HG03575 (cell line): ENCODE measurements around the gene ARR3.
"Not testable (repeated sequence)": the region's sequence is repeated elsewhere in the genome, so short reads cannot be mapped to it uniquely, and the experiment has no call there.

Experiments used
- ATAC-seq: cut with Tn5 transposase; IDR thresholded peaks from one replicate; pipeline ENCODE4 v1.9.1; 2021; ENCODE audit not compliant: unreplicated experiment, insufficient number of reproducible peaks, low FRiP score; ENCODE audit errors: extremely low read depth

ARR3 gene

DNA sequence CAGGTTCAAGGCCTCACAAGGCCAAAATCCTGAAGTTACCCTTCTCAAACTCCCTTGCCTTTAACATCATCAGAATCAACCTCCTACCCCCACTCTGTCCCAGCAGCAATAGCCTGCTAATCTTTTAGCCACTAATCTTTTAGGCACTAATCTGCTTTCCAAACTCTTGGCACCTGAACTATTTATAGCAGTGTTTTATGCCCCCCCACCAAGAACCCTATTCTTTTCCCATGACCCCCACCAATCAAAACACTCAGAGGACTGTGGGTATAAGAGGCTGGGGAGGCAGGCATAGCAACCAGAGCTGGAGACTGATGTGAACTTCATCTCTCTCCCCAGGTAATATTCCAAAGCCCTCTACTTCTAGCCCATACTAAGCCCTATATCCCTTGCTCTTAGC is at the start of gene ARR3:
ARR3 (plus strand) TSS at position 301 of the 400 bp plus-strand sequence. CDS start 1,052 bp downstream, outside the sequence.
- ATAC-seq = no peak

DNA sequence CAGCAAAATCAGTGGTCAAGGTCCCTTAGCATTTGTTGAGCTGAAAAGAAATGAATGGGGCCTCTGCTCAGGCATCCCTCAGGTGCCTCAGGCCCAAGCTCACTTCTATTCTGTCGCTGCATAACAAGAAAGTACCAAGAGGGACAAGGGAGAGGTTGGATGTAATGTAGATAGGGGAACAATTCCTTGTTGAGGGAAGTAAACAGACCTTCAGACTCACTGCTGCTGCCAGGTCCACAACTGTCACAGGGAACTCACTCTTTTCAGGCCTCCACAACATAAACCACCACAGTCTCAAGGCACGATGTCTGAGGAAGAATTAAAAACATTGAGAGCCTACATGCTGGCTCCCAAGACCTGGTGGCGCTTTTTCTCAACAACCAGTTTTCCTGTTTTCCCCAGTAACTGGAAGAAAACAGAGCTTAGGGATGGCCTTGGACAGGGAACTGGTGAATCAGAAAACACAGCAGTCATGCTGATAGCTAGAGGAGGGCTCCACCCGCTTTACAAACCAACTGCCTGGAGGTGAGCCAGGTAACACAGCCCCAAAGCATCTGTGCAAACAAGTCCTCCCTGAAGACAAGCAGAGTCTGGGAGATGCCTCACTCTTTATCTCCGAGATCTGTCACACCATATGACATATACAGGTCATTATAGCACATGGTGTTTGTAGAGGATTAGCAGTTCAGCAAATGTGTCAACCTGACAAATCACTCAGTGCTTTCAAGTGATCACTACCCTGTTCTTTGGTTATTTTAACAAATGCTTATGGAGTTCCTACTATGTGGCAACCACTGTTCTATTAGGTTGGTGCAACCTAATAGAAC is 48.0 kb upstream of the ARR3 start:
- no peak for ATAC-seq

DNA sequence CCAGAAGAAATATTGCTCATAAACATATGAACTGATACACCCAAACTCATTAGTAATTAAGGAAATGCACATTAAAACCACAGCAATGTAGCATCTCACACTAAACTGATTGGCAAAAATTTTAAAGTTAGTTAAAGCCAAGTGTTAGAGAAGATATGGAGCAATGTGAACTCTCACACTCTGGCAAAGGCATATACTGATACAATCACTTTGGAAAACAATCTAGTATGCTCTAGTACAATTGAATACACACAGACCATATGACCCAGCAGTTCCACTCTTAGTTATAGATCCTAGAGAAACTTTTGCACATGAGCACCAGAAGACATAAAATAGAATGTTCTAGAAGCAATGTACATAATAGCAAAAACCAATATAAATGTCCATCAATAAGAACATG is 42.1 kb upstream of the ARR3 start:
- no peak for ATAC-seq

DNA sequence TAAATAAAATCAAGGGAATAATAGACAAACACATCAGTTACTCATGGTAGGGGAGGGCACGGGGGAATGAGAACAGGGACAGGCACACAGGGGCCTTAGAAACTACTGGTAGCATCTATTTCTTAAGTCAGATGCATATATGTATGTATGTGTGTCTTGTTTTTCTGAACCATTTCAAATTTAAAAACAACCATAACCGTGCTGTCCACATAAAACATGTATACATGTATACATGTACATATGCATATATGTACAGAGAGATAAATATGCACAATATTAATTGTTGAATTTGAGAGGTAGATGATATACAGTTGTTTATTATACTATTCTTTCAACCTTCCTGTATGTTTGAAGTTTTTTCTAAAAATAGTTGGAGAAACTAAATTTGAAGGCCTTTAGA is 41.4 kb upstream of the ARR3 start:
- ATAC-seq = no peak

DNA sequence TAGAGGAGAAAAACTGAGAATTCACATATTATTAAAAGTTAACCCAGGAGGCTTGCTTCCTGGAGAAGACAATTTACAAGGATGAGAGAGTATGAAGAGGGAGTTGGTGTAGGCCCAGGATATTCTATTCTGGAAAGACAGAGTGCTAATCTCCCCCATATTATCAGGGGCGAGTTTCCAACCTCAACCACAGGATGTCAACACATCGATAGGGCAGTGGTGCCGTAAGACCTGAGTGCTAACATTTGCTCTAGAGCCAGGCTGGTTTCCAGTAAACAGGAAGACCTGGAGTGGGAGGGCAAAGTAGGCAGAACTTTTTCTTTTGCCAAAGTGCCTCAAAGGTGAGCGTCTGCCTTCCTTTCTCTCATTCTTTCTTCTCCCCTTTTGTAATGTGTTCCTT is 36.5 kb upstream of the ARR3 start:
- ATAC-seq = no peak

DNA sequence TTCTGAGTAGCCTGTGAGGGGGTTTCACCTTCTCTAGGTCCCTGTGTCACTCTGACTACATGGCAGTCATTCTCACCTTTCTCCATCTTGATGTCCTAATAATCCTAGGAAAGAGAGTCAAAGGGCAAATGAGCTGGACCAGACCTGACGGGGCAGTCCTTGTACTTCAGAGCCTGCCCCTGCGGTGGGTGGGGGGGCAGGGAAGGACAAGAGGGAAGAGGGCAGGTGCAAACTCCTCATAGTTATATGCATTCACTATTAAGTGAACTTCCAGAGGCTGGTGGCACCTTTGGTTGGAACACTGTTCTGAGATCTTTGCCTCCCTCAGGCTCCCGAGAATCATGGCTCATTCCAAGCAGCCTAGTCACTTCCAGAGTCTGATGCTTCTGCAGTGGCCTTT is 33.8 kb upstream of the ARR3 start, which contains the start of gene AWAT1:
AWAT1 (plus strand) TSS at position 301 of the 400 bp plus-strand sequence; CDS start at position 342, 41 bp downstream.
- no peak for ATAC-seq

DNA sequence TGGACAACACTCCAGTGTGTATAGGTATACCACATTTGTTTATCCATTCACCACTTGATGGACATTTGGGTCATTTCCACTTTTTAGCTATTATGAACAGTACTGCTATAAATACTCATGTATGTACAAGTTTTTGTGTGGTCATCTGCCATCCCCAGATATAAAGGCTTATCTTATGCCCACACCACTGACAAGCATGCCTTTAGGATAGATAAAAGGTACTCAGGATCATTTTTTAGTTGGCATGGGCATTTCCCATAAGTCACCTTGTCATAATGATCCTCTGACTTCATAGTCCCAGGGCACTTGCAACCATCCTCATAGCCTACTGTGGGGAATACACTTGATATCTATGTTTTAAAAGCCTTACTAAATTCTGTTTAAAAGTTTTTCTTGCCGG is 27.4 kb upstream of the ARR3 start:
- no peak for ATAC-seq

DNA sequence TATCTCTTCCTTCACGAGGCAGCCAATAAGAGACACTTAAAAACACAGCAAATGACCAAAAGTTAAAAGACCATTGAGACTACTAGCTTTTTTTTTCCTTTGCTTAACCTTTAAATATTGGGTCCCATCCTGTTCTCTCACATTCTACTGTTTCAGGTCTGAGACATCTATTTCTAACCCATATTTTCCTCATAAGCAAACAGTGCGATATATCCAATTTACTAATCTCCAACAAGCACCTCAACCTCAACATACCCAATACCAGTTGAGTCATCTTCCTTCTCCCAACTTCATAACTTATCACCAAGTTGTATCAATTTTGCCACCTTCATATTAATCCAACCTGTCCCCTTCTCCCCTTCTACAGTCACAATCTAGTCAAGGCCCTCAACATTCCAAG is 26.6 kb upstream of the ARR3 start:
- no peak for ATAC-seq

DNA sequence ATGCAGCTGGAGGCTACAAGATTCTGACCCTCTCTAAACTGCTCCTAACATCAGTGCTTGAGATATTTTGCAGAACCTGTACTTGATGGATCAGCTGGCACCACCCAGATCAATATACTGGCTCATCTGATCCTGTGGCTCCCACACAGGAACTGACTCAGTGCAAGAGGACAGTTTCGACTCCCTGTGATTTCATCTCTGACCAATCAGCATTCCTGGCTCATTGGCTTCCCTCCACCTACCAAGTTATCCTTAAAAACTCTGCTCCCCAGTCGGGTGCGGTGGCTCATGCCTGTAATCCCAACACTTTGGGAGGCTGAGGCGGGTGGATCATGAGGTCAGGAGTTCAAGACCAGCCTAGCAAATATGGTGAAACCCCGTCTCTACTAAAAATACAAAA is 24.5 kb upstream of the ARR3 start:
- not testable (repeated sequence) for ATAC-seq

DNA sequence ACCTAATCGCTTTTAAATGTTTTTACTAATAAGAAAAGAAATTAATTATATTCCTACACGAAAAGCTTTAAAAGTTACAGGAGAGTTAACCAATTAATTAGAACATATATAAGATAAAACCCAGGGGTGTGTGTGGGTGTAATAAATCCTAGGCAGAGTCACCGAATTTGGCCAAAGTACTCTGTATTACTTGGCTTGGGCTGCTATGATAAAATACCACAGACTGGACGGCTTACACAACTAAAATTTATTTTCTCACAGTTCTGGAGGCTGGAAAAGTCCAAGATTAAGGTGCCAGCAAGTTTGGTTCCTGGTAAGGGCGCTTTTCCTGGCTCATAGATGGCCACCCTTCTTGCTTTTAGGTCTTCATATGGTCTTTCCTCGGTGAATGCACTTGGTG is 23.3 kb upstream of the ARR3 start:
- no peak for ATAC-seq

DNA sequence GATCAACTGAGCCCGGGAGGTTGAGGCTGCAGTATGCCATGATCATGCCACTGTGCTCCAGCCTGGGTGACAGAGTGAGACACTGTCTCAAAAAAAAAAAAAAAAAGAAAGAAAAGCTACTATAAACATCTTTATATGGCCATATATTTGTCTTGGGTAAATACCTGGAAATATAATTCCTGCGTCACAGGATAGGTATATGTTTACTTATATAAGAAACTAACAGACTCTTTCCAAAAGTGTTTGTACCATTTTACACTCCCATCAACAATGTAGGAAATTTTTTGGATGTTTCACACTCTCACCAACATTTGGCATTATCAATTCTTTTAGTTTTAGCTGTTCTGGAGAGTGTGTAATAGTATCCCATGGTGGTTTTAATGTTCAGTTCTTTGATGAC is 20.9 kb upstream of the ARR3 start:
- no peak for ATAC-seq

DNA sequence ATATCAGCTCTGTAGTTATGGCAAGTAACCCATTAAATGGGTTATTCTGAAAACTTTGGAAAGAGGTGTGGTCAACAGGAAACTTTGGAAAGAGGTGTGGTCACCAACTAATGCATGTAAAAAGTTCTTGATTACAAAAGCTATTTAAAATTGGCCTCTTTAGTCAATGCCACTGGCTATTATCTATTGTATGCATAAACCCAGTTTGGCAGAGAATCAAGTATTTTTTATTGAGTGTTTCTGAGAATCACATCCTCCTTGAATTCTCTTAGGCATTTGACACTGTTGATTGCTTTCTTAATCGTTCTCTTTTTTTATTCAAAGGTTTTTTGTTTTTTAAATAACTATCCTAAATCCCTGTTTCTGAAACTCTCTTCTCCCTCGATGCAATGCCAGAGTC is 15.6 kb upstream of the ARR3 start:
- ATAC-seq = no peak

DNA sequence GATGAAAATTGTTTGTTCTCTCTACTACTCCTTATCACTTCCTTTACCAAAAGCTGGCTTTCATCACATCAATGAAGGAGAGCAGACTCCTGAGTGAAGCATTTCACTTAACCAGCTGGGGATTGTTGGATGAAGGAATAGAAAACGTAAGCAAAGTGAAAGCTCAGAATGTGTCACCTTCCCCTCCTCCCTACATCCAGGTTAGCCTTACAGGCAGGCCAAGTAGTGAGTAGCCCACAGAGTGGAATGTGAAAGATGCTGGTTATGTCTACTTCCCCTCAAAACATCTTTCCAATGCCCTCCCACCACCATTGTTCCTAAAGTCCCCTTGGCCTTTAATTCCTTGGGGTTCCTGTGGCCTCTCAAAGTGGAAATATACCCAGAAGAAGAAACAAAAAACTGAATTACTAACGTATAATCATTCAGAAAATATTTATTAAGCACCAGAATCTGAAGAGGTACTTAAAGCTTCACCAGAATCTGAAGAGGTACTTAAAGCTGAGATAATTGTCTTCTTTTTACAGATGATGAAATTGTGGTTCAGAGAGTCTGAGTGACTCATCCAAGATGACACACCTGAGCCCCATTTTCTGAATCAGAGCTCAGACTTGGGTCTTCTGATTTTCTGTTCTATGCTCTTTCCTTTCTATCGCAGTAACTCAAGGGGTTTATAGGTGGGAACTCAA is 14.6 kb upstream of the ARR3 start:
- ATAC-seq = no peak

DNA sequence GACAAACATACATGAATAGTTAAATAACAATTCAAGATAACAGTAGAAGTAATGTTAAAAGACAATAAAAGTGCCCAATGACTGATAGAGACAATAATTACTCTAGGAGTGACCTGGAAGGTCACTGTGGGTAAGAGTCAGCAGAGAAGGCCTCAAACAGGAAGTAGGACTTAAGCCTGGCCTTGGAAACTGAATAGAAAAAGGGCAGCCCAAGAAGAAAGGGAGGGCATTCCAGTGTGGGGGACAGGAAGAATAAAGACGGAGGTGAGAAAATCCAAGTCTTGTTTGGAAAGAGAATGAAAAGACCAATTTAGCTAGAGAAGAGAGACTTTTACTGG is 14.1 kb upstream of the ARR3 start:
- no peak for ATAC-seq

DNA sequence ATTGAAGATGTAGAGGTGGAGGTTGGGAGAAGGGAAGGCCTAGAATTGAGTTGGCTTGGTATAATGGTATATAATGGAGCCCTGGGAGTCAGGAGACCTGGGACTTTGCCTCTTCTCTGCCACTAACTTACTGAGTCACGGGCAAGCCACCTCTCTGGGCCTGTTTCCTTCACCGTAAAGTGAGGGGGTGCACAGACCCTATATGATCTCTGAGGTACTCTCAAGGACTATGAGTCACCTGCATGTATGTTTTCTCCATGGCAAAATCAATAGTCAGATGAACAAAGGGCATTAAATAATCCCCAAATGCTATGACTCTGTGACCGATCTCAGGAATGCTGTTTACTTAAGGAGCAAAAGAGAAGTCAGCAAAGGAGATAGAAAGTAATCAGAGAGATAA is 13.2 kb upstream of the ARR3 start:
- ATAC-seq = no peak

DNA sequence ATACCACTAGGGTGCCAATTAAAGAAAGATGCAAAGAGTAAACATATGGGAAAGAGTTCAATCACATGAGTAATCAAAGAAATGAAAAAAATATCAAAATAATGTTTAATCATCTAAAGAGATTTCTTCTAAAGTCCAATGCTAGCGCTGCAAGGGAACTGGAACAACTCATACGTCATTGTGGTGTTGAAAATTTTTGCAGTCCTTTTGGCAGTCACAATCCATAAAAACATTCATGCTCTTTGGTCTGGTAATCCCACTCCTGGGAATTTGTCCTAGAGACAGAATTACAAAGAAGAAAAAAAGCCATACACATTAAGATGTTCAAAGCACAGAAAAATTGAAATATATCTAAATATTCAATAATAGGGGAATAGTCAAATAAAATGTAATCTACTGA is 12.7 kb upstream of the ARR3 start:
- ATAC-seq = no peak

DNA sequence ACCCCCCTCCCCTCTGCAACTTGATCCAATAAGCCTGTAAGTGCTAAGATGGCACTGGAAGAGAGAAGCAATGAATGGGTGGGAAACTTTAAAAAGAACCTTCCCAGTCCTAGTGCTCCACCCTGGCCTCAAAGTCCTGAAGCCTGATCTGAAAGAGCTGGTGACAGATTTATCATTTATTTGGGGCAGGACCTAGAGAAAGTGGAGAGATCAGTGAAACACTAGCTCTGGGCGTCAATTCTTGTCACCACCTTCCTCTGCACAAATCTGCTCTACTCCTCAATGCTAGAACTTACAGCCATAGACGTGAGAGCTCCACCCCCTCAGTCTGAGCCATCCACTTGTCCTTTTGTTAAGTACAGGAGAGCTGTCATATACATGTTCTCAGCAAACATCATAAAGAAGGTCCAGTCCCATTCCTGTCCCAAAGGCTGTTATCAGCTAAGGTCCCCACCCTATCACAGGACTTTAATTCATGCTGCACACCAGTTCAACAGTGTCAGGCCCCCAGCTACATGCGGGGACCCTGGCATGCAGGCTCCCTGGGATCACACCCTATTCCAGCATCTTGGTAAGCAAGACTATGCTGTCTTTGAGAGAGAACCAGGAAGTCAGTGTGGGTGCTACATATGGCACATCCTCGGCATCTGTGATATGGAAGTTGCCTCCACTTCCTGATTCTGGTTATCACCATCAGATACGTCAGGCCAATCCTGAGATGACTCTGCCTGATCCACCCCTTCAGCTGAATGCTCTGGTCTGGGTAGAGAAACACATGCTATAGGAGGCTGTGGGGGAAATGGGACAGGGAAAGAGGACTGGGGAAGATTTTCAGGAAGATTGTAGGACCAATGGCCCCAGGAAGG is 10.5 kb upstream of the ARR3 start:
- no peak for ATAC-seq

DNA sequence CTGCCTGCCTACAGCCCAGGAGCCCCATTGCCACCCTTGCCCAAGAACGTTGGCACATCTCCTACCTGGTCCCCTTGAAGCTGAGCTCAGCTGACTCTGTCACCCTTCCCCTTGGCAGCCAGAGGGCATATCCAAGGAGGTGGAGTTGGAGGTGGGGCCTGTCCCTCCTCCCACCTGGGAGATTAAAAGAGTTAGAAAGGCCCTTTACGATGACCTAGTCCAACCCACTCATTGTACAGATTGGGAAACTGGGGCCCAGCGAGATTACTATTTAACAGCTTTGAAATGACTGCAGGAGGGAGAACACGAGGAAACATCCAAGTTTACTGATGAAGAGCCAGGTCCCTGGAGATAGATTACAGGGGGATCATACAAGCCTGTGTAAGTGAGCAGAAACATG is 8.0 kb upstream of the ARR3 start, which contains the start of gene P2RY4:
P2RY4 (minus strand) TSS at position 101 of the 400 bp plus-strand sequence. CDS start 580 bp downstream, outside the sequence.
- ATAC-seq = no peak

DNA sequence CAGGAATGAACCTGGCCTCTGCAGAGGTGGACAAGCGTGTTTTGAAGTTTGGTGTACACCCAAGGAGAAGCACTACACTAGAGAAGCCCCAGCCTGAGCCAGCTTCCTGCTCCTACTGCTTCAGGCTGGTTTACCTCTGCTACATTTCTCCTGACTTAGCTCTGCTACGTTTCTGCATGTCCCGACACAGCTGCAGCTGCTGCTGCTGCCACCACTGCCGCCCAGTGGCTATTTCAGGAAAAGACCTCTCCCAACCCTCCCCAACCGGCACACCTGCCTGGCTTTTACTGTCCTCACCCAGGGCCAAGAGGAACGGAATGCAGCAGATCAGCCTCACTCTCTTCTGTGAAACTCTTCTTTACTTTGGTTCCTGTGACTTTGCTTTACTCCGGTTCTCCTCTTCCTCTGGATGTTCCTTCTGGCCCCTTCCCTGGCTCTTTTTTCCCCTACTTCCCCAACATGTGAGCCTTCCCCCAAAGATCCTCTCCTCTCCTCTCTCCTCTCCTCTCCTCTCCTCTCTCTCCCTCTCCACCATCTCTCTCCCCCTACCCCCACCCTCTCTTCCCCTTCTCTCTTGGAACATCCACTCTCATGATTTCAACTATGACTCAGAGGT is 5.1 kb upstream of the ARR3 start:
- ATAC-seq = no peak
